Ishikawa (cell line): ENCODE measurements around the gene SPTBN5.

Source experiments
- CEBPB ChIP-seq: IDR thresholded peaks from 2 replicates; pipeline ENCODE4 v1.6.1; 2012
- CREB1 ChIP-seq: IDR thresholded peaks from 2 replicates; pipeline ENCODE4 v1.6.1; 2012; ENCODE audit warnings: low read depth
- EGR1 ChIP-seq: IDR thresholded peaks from 2 replicates; pipeline ENCODE4 v1.6.1; 2012
- EP300 ChIP-seq: IDR thresholded peaks from 2 replicates; pipeline ENCODE4 v1.6.1; 2012; ENCODE audit warnings: borderline replicate concordance
- FOXM1 ChIP-seq: IDR thresholded peaks from 2 replicates; pipeline ENCODE4 v1.6.1; 2012; ENCODE audit warnings: low read depth, borderline replicate concordance
- MAX ChIP-seq: IDR thresholded peaks from 2 replicates; pipeline ENCODE4 v1.6.1; 2012
- NFIC ChIP-seq: IDR thresholded peaks from 2 replicates; pipeline ENCODE4 v1.6.1; 2012
- RAD21 ChIP-seq: IDR thresholded peaks from 2 replicates; pipeline ENCODE4 v1.6.1; 2012; ENCODE audit warnings: low read depth
- REST ChIP-seq: IDR thresholded peaks from 2 replicates; pipeline ENCODE4 v1.6.1; 2012; ENCODE audit warnings: low read depth, mild to moderate bottlenecking
- TAF1 ChIP-seq: IDR thresholded peaks from 2 replicates; pipeline ENCODE4 v1.6.1; 2012; ENCODE audit warnings: low read depth, mild to moderate bottlenecking
- TCF12 ChIP-seq: IDR thresholded peaks from 2 replicates; pipeline ENCODE4 v1.6.1; 2012; ENCODE audit warnings: low read depth
- TEAD4 ChIP-seq: IDR thresholded peaks from 2 replicates; pipeline ENCODE4 v1.6.1; 2012
- USF1 ChIP-seq: IDR thresholded peaks from 2 replicates; pipeline ENCODE4 v1.6.1; 2012
- YY1 ChIP-seq: IDR thresholded peaks from 2 replicates; pipeline ENCODE4 v1.6.1; 2012; ENCODE audit warnings: low read depth
- ZBTB7A ChIP-seq: IDR thresholded peaks from 2 replicates; pipeline ENCODE4 v1.6.1; 2012; ENCODE audit warnings: low read depth

SPTBN5 gene

GRCh38 chr15:41927536-41927935 lies 33.7 kb upstream of the SPTBN5 start:
- TF ChIP-seq REST (no peak), CREB1 (no peak), EGR1 (no peak), EP300 (no peak), USF1 (no peak), ZBTB7A (no peak), TAF1 (no peak), MAX (no peak), TCF12 (no peak), FOXM1 (no peak), CEBPB (no peak), TEAD4 (no peak), RAD21 (no peak), YY1 (no peak), NFIC (no peak)

- TF ChIP-seq REST (no peak), EGR1 (no peak), RAD21 (no peak), TEAD4 (no peak), ZBTB7A (no peak), CEBPB (no peak), YY1 (no peak), NFIC (no peak)
These were observed 32.6 kb upstream of the SPTBN5 start for GRCh38 chr15:41926185-41927056.

- TF ChIP-seq CEBPB (no peak), TEAD4 (no peak), YY1 (no peak), TCF12 (no peak), EP300 (no peak), ZBTB7A (no peak), MAX (no peak), NFIC (no peak), USF1 (no peak), RAD21 (no peak), EGR1 (no peak), REST (no peak), TAF1 (no peak), CREB1 (no peak), FOXM1 (no peak)
These were observed 31.3 kb upstream of the SPTBN5 start for GRCh38 chr15:41925086-41925608.

- TF ChIP-seq YY1 (no peak), USF1 (no peak), RAD21 (no peak), ZBTB7A (no peak), REST (no peak), CEBPB (no peak)
These were observed 29.6 kb upstream of the SPTBN5 start for GRCh38 chr15:41923401-41923997.
